ENCODE measurements around the gene PBXIP1.
A peak's percentile ranks its signal among the peaks of the same experiment; 100 is the strongest.
"Not testable (repeated sequence)": the region's sequence is repeated elsewhere in the genome, so short reads cannot be mapped to it uniquely, and the experiment has no call there.

The PBXIP1 gene

GRCh38 chr1:154936555-154937084 lies 19.3 kb downstream of the PBXIP1 start, which contains the start of gene PMVK:
PMVK (minus strand) TSS chr1:154936719; CDS start chr1:154936685, 34 bp downstream.
- DNase-seq (ENCODE audit: low read depth) = peak; percentile 89

GRCh38 chr1:154935749-154936554 lies 19.9 kb downstream of the PBXIP1 start:
- no peak for DNase-seq (ENCODE audit: low read depth)

GRCh38 chr1:154934358-154934948 lies 21.4 kb downstream of the PBXIP1 start:
- no peak for DNase-seq (ENCODE audit: low read depth)

GRCh38 chr1:154931940-154932487 lies 23.9 kb downstream of the PBXIP1 start:
- DNase-seq (ENCODE audit: low read depth) = no peak

- DNase-seq (ENCODE audit: low read depth) = no peak
Measured at GRCh38 chr1:154926201-154926600, 29.7 kb downstream of the PBXIP1 start.

GRCh38 chr1:154925335-154926170 lies 30.3 kb downstream of the PBXIP1 start:
- no peak for DNase-seq (ENCODE audit: low read depth)

- DNase-seq (ENCODE audit: low read depth) = no peak
Measured at GRCh38 chr1:154923695-154924094, 32.2 kb downstream of the PBXIP1 start.

GRCh38 chr1:154913273-154913672 lies 42.6 kb downstream of the PBXIP1 start:
- no peak for DNase-seq (ENCODE audit: low read depth)

- DNase-seq (ENCODE audit: low read depth) = no peak
Measured at GRCh38 chr1:154912755-154913154, 43.1 kb downstream of the PBXIP1 start.

GRCh38 chr1:154911691-154912550 lies 44.0 kb downstream of the PBXIP1 start:
- no peak for DNase-seq (ENCODE audit: low read depth)

- DNase-seq (ENCODE audit: low read depth) = no peak
Measured at GRCh38 chr1:154910851-154911250, 45.0 kb downstream of the PBXIP1 start.

- no peak for DNase-seq (ENCODE audit: low read depth)
Measured at GRCh38 chr1:154908937-154909336, 47.0 kb downstream of the PBXIP1 start.

GRCh38 chr1:154908129-154908528 lies 47.8 kb downstream of the PBXIP1 start:
- not testable (repeated sequence) for DNase-seq (ENCODE audit: low read depth)

- no peak for DNase-seq (ENCODE audit: low read depth)
Measured at GRCh38 chr1:154906621-154907081, 49.2 kb downstream of the PBXIP1 start.

- DNase-seq (ENCODE audit: low read depth) = no peak
Measured at GRCh38 chr1:154902938-154903566, 52.8 kb downstream of the PBXIP1 start.

- no peak for DNase-seq (ENCODE audit: low read depth)
Measured at GRCh38 chr1:154901591-154901990, 54.3 kb downstream of the PBXIP1 start.

- no peak for DNase-seq (ENCODE audit: low read depth)
Measured at GRCh38 chr1:154899041-154899440, 56.9 kb downstream of the PBXIP1 start.

- no peak for DNase-seq (ENCODE audit: low read depth)
Measured at GRCh38 chr1:154896771-154897286, 59.1 kb downstream of the PBXIP1 start.

- no peak for DNase-seq (ENCODE audit: low read depth)
Measured at GRCh38 chr1:154895798-154896197, 60.1 kb downstream of the PBXIP1 start.

All from stimulated activated CD8-positive, alpha-beta memory T cell treated with anti-CD3 and anti-CD28 coated beads, Interleukin-12 subunit alpha, Interleukin-12 subunit beta, amount 100 ng/mL, for 4 hours (primary cell).